Epithelial cell of esophagus (primary cell): ENCODE data around the gene SMIM41.

Source experiments
- DNase-seq: peaks from one replicate; pipeline ENCODE4 v3.0.0; 2010; ENCODE audit warnings: low read depth
- H3K4me3 ChIP-seq: 2 replicates; pipeline ENCODE4 v1.5.1; 2011; ENCODE audit warnings: mild to moderate bottlenecking, low read length, control low read depth
- TF ChIP-seq, protein P1 (sequence below): IDR thresholded peaks from 2 replicates; pipeline ENCODE4 v1.5.1; 2011; ENCODE audit warnings: low read depth, mild to moderate bottlenecking, low read length, control low read depth, inconsistent platforms; ENCODE audit not compliant: insufficient read depth; ENCODE audit errors: missing control alignments

SMIM41 gene

GRCh38 chr12:52156311-52156710 is 76.8 kb downstream of the SMIM41 start:
- DNase-seq, result peak; percentile 28
- TF ChIP-seq, protein P1, sequence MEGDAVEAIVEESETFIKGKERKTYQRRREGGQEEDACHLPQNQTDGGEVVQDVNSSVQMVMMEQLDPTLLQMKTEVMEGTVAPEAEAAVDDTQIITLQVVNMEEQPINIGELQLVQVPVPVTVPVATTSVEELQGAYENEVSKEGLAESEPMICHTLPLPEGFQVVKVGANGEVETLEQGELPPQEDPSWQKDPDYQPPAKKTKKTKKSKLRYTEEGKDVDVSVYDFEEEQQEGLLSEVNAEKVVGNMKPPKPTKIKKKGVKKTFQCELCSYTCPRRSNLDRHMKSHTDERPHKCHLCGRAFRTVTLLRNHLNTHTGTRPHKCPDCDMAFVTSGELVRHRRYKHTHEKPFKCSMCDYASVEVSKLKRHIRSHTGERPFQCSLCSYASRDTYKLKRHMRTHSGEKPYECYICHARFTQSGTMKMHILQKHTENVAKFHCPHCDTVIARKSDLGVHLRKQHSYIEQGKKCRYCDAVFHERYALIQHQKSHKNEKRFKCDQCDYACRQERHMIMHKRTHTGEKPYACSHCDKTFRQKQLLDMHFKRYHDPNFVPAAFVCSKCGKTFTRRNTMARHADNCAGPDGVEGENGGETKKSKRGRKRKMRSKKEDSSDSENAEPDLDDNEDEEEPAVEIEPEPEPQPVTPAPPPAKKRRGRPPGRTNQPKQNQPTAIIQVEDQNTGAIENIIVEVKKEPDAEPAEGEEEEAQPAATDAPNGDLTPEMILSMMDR, result no peak
- no peak overlapping the region for H3K4me3 ChIP-seq

GRCh38 chr12:52156757-52157565 is 77.5 kb downstream of the SMIM41 start:
- peak; percentile 74 for DNase-seq
- TF ChIP-seq, protein P1, result peak; percentile 93
- no peak overlapping the region for H3K4me3 ChIP-seq

- DNase-seq, result no peak
- no peak overlapping the region for H3K4me3 ChIP-seq
- TF ChIP-seq, protein P1, result no peak
These were observed 78.2 kb downstream of the SMIM41 start for GRCh38 chr12:52157566-52158150.
